ENCODE measurements around the gene FOXK1.
A peak's percentile ranks its signal among the peaks of the same experiment; 100 is the strongest.

The FOXK1 gene

GRCh38 chr7:4794591-4795350, 112.7 kb downstream of the FOXK1 start:
- Histone ChIP-seq H3K4me1 (ENCODE audit: low read length) (no peaks in the 10 kb centered on the region), H3K27me3 (ENCODE audit: low read depth, low read length) (no peaks in the 10 kb centered on the region)

GRCh38 chr7:4796453-4796852, 114.4 kb downstream of the FOXK1 start:
- no peaks in the 10 kb centered on the region for H3K9me3 ChIP-seq (ENCODE audit: insufficient read depth, low read length)
- no peaks in the 10 kb centered on the region for H3K79me2 ChIP-seq (ENCODE audit: low read length)
- H3K27ac ChIP-seq (ENCODE audit: low read length), result no peak overlapping the region
- H3K4me3 ChIP-seq (ENCODE audit: low read length), result no peak overlapping the region
- TF ChIP-seq EZH2phosphoT487 (IDR thresholded peaks at IDR 0.05; ENCODE audit: low read depth) (no peak), CTCF (IDR thresholded peaks at IDR 0.05; ENCODE audit: low read depth, low read length) (no peak)
- no peak overlapping the region for H2AFZ ChIP-seq (ENCODE audit: low read depth, low read length)
- no peaks in the 10 kb centered on the region for H3K36me3 ChIP-seq (replicated peaks; ENCODE audit: low read depth, low read length)
- no peak overlapping the region for H3K9ac ChIP-seq (ENCODE audit: low read length)
- H3K4me2 ChIP-seq (ENCODE audit: low read length), result no peak overlapping the region
- no peaks in the 10 kb centered on the region for H3K4me1 ChIP-seq (ENCODE audit: low read length)
- H3K27me3 ChIP-seq (ENCODE audit: low read depth, low read length), result no peaks in the 10 kb centered on the region
- H4K20me1 ChIP-seq (ENCODE audit: insufficient read depth, low read length), result no peaks in the 10 kb centered on the region

More at GRCh38 chr7:4794591-4795350, 112.7 kb downstream of the FOXK1 start:
- no peak for TF ChIP-seq EZH2phosphoT487 (IDR thresholded peaks at IDR 0.05; ENCODE audit: low read depth)
- no peak for TF ChIP-seq CTCF (IDR thresholded peaks at IDR 0.05; ENCODE audit: low read depth, low read length)
- no peak overlapping the region for H3K9ac ChIP-seq (ENCODE audit: low read length)
- H3K9me3 ChIP-seq (ENCODE audit: insufficient read depth, low read length), result no peaks in the 10 kb centered on the region
- H3K27ac ChIP-seq (ENCODE audit: low read length), result no peak overlapping the region
- no peaks in the 10 kb centered on the region for H3K79me2 ChIP-seq (ENCODE audit: low read length)
- no peak overlapping the region for H3K4me2 ChIP-seq (ENCODE audit: low read length)
- no peaks in the 10 kb centered on the region for H3K36me3 ChIP-seq (replicated peaks; ENCODE audit: low read depth, low read length)
- no peaks in the 10 kb centered on the region for H4K20me1 ChIP-seq (ENCODE audit: insufficient read depth, low read length)
- H3K4me3 ChIP-seq (ENCODE audit: low read length), result no peak overlapping the region
- no peak overlapping the region for H2AFZ ChIP-seq (ENCODE audit: low read depth, low read length)

- Histone ChIP-seq H3K4me3 (ENCODE audit: low read length) (peak overlapping the region; percentile 77), H3K9me3 (ENCODE audit: insufficient read depth, low read length) (no peaks in the 10 kb centered on the region), H3K9ac (ENCODE audit: low read length) (peak overlapping the region; percentile 43), H2AFZ (ENCODE audit: low read depth, low read length) (peak overlapping the region; percentile 92; the same call in 1 of the 2 replicates), H3K27ac (ENCODE audit: low read length) (no peak overlapping the region), H3K4me1 (ENCODE audit: low read length) (no peaks in the 10 kb centered on the region), H3K79me2 (ENCODE audit: low read length) (no peaks in the 10 kb centered on the region), H3K4me2 (ENCODE audit: low read length) (peak overlapping the region; percentile 94), H3K27me3 (ENCODE audit: low read depth, low read length) (no peaks in the 10 kb centered on the region), H3K36me3 (replicated peaks; ENCODE audit: low read depth, low read length) (no peaks in the 10 kb centered on the region), H4K20me1 (ENCODE audit: insufficient read depth, low read length) (no peaks in the 10 kb centered on the region)
- no peak for TF ChIP-seq EZH2phosphoT487 (IDR thresholded peaks at IDR 0.05; ENCODE audit: low read depth)
- TF ChIP-seq CTCF (IDR thresholded peaks at IDR 0.05; ENCODE audit: low read depth, low read length), result peak; percentile 54
Observed at GRCh38 chr7:4797858-4798705, 116.0 kb downstream of the FOXK1 start.

GRCh38 chr7:4798706-4799235, 116.7 kb downstream of the FOXK1 start:
- peak overlapping the region; percentile 94 for H3K4me2 ChIP-seq (ENCODE audit: low read length)

More at GRCh38 chr7:4798706-4799235, 116.7 kb downstream of the FOXK1 start:
- Histone ChIP-seq H3K27me3 (ENCODE audit: low read depth, low read length) (no peaks in the 10 kb centered on the region), H3K4me1 (ENCODE audit: low read length) (no peaks in the 10 kb centered on the region), H3K27ac (ENCODE audit: low read length) (no peak overlapping the region), H3K36me3 (replicated peaks; ENCODE audit: low read depth, low read length) (no peaks in the 10 kb centered on the region), H3K9ac (ENCODE audit: low read length) (peak overlapping the region; percentile 43; the same call in 1 of the 2 replicates), H3K4me3 (ENCODE audit: low read length) (peak overlapping the region; percentile 77), H2AFZ (ENCODE audit: low read depth, low read length) (peak overlapping the region; percentile 92; the same call in 1 of the 2 replicates), H4K20me1 (ENCODE audit: insufficient read depth, low read length) (no peaks in the 10 kb centered on the region), H3K9me3 (ENCODE audit: insufficient read depth, low read length) (no peaks in the 10 kb centered on the region), H3K79me2 (ENCODE audit: low read length) (no peaks in the 10 kb centered on the region)
- TF ChIP-seq EZH2phosphoT487 (IDR thresholded peaks at IDR 0.05; ENCODE audit: low read depth) (no peak), CTCF (IDR thresholded peaks at IDR 0.05; ENCODE audit: low read depth, low read length) (no peak)
